ENCODE data around the gene AUTS2.

Gene AUTS2

GRCh38 chr7:69906283-69906995 lies 308.2 kb downstream of the AUTS2 start:
- H3K9ac ChIP-seq (ENCODE audit: low read length in 5 of 5) = no peak overlapping the region
- H3K27ac ChIP-seq (ENCODE audit: low read depth, low read length) = no peak overlapping the region
- peaks cover 0 to 8% (median 0%) of the 10 kb centered on the region in 5 donors for H3K4me1 ChIP-seq (ENCODE audit: control insufficient read depth in 5 of 5, insufficient read depth in 5 of 5, low read length in 5 of 5)
- no peaks in the 10 kb centered on the region for H3K36me3 ChIP-seq (ENCODE audit: control insufficient read depth in 5 of 5, insufficient read depth in 5 of 5, low read length in 5 of 5)
- H3K9me3 ChIP-seq (ENCODE audit: control insufficient read depth in 5 of 5, low read length in 5 of 5) = peaks cover 0 to 4% (median 0%) of the 10 kb centered on the region in 5 donors
- H3K27me3 ChIP-seq (ENCODE audit: control insufficient read depth in 5 of 5, insufficient read depth in 4 of 5, low read length in 5 of 5) = no peaks in the 10 kb centered on the region
- H3K4me3 ChIP-seq (ENCODE audit: low read depth in 1 of 5, low read length in 5 of 5) = no peak overlapping the region

DNA sequence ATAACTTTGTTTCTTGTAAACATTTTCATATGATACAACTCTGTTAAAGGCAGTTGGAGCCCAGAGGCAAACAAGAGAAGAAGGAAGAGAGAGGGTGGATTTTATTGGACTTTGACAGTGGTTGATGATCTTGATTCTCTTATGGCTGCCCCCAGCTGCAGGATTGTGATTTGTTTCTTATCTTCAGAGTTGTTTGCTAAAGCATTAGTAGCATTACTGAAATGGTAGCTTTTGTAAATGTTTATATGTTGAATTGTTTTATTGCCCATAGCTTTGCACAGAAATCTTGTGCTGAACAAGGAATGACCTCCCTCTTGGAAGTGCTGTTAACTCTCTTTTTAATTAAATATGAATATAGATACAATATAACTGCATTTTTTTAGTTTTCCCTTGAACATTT lies 309.4 kb downstream of the AUTS2 start:
- Histone ChIP-seq H3K4me3 (ENCODE audit: low read depth in 1 of 5, low read length in 5 of 5) (no peak overlapping the region), H3K9ac (ENCODE audit: low read length in 5 of 5) (no peak overlapping the region)

DNA sequence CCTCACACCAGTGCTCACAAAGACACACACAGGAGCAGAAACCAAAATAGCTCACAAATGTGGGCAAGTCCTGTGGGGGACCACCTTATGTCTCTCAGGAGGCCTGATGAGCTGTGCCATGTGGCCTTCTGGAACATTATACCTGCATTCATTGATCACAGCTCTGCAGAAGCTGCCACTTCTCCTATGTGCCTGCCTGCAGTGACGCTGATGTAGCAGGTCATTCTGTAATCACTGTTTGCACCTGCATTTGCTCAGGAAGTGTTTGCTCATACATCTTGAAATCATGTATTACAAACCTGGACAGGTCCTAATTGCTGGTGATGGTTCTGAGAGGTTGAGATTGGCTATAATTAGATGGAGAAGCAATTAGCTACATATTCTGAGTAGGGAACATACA lies 310.2 kb downstream of the AUTS2 start:
- Histone ChIP-seq H3K4me3 (ENCODE audit: low read depth in 1 of 5, low read length in 5 of 5) (no peak overlapping the region), H3K9ac (ENCODE audit: low read length in 5 of 5) (no peak overlapping the region), H3K27me3 (ENCODE audit: control insufficient read depth in 5 of 5, insufficient read depth in 4 of 5, low read length in 5 of 5) (no peaks in the 10 kb centered on the region), H3K9me3 (ENCODE audit: control insufficient read depth in 5 of 5, low read length in 5 of 5) (peaks cover 0 to 4% (median 0%) of the 10 kb centered on the region in 5 donors), H3K4me1 (ENCODE audit: control insufficient read depth in 5 of 5, insufficient read depth in 5 of 5, low read length in 5 of 5) (peaks cover 0 to 8% (median 0%) of the 10 kb centered on the region in 5 donors), H3K27ac (ENCODE audit: low read depth, low read length) (no peak overlapping the region), H3K36me3 (ENCODE audit: control insufficient read depth in 5 of 5, insufficient read depth in 5 of 5, low read length in 5 of 5) (no peaks in the 10 kb centered on the region)

More for the DNA sequence above, 309.4 kb downstream of the AUTS2 start:
- peaks cover 0 to 8% (median 0%) of the 10 kb centered on the region in 5 donors for H3K4me1 ChIP-seq (ENCODE audit: control insufficient read depth in 5 of 5, insufficient read depth in 5 of 5, low read length in 5 of 5)
- no peak overlapping the region for H3K27ac ChIP-seq (ENCODE audit: low read depth, low read length)
- no peaks in the 10 kb centered on the region for H3K27me3 ChIP-seq (ENCODE audit: control insufficient read depth in 5 of 5, insufficient read depth in 4 of 5, low read length in 5 of 5)
- no peaks in the 10 kb centered on the region for H3K36me3 ChIP-seq (ENCODE audit: control insufficient read depth in 5 of 5, insufficient read depth in 5 of 5, low read length in 5 of 5)
- H3K9me3 ChIP-seq (ENCODE audit: control insufficient read depth in 5 of 5, low read length in 5 of 5) = peaks cover 0 to 4% (median 0%) of the 10 kb centered on the region in 5 donors

- Histone ChIP-seq H3K4me3 (ENCODE audit: low read depth in 1 of 5, low read length in 5 of 5) (no peak overlapping the region), H3K36me3 (ENCODE audit: control insufficient read depth in 5 of 5, insufficient read depth in 5 of 5, low read length in 5 of 5) (no peaks in the 10 kb centered on the region), H3K9ac (ENCODE audit: low read length in 5 of 5) (no peak overlapping the region), H3K27ac (ENCODE audit: low read depth, low read length) (no peak overlapping the region), H3K4me1 (ENCODE audit: control insufficient read depth in 5 of 5, insufficient read depth in 5 of 5, low read length in 5 of 5) (peaks cover 0 to 8% (median 0%) of the 10 kb centered on the region in 5 donors), H3K9me3 (ENCODE audit: control insufficient read depth in 5 of 5, low read length in 5 of 5) (peaks cover 0 to 4% (median 0%) of the 10 kb centered on the region in 5 donors), H3K27me3 (ENCODE audit: control insufficient read depth in 5 of 5, insufficient read depth in 4 of 5, low read length in 5 of 5) (no peaks in the 10 kb centered on the region)
Measured at GRCh38 chr7:69910150-69910549, 311.9 kb downstream of the AUTS2 start.

DNA sequence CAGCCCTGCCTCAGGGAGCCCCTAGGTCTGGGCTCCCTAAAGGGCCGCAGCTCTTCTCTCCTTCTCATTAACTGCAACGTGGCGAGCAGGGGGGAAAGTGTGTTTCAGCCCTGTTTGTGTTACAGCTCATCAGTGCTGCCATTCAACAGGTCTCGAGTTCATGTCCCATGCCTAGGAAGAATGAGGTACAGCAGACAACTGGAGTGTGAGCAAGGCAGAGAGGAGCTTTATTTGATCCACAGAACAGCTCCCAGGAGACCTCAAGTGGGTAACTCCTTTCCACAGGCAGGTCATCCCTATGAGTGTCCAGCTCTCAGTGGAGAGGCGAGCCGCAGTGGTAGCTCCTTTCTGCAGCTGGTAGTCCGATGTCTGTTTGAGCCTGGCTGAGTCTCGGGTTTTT lies 313.1 kb downstream of the AUTS2 start:
- Histone ChIP-seq H3K27me3 (ENCODE audit: control insufficient read depth in 5 of 5, insufficient read depth in 4 of 5, low read length in 5 of 5) (no peaks in the 10 kb centered on the region), H3K4me3 (ENCODE audit: low read depth in 1 of 5, low read length in 5 of 5) (no peak overlapping the region), H3K9ac (ENCODE audit: low read length in 5 of 5) (no peak overlapping the region), H3K27ac (ENCODE audit: low read depth, low read length) (no peak overlapping the region), H3K9me3 (ENCODE audit: control insufficient read depth in 5 of 5, low read length in 5 of 5) (peaks cover 0 to 4% (median 0%) of the 10 kb centered on the region in 5 donors), H3K4me1 (ENCODE audit: control insufficient read depth in 5 of 5, insufficient read depth in 5 of 5, low read length in 5 of 5) (peaks cover 0 to 8% (median 0%) of the 10 kb centered on the region in 5 donors), H3K36me3 (ENCODE audit: control insufficient read depth in 5 of 5, insufficient read depth in 5 of 5, low read length in 5 of 5) (no peaks in the 10 kb centered on the region)

GRCh38 chr7:69912141-69912540 lies 313.9 kb downstream of the AUTS2 start:
- Histone ChIP-seq H3K4me3 (ENCODE audit: low read depth in 1 of 5, low read length in 5 of 5) (no peak overlapping the region), H3K4me1 (ENCODE audit: control insufficient read depth in 5 of 5, insufficient read depth in 5 of 5, low read length in 5 of 5) (peaks cover 0 to 3% (median 0%) of the 10 kb centered on the region in 5 donors), H3K9ac (ENCODE audit: low read length in 5 of 5) (no peak overlapping the region), H3K27ac (ENCODE audit: low read depth, low read length) (no peak overlapping the region), H3K36me3 (ENCODE audit: control insufficient read depth in 5 of 5, insufficient read depth in 5 of 5, low read length in 5 of 5) (no peaks in the 10 kb centered on the region), H3K27me3 (ENCODE audit: control insufficient read depth in 5 of 5, insufficient read depth in 4 of 5, low read length in 5 of 5) (no peaks in the 10 kb centered on the region), H3K9me3 (ENCODE audit: control insufficient read depth in 5 of 5, low read length in 5 of 5) (peaks cover 0 to 4% (median 0%) of the 10 kb centered on the region in 5 donors)

DNA sequence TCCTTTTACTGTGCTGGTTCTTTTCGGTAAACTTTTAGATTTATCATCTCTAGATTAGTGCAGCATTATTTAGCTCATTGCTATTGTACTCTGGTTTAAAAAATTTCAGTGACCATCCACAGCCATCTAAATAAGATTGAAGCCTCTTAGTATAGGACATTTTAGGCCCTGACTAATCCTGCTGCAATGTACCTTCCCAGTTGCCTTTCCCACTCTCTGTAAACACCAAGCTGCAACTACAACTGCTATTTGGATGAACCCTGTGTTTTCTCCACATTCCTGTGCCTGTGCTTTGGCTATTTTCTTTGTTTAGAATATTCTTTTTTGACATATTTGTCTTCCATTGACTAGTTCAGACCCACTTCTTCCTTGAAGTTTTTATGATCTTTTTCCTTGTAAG lies 314.6 kb downstream of the AUTS2 start:
- Histone ChIP-seq H3K36me3 (ENCODE audit: control insufficient read depth in 5 of 5, insufficient read depth in 5 of 5, low read length in 5 of 5) (no peaks in the 10 kb centered on the region), H3K4me1 (ENCODE audit: control insufficient read depth in 5 of 5, insufficient read depth in 5 of 5, low read length in 5 of 5) (peaks cover 0 to 2% (median 0%) of the 10 kb centered on the region in 5 donors), H3K9ac (ENCODE audit: low read length in 5 of 5) (no peak overlapping the region), H3K9me3 (ENCODE audit: control insufficient read depth in 5 of 5, low read length in 5 of 5) (peaks cover 0 to 4% (median 0%) of the 10 kb centered on the region in 5 donors), H3K27ac (ENCODE audit: low read depth, low read length) (no peak overlapping the region), H3K4me3 (ENCODE audit: low read depth in 1 of 5, low read length in 5 of 5) (no peak overlapping the region), H3K27me3 (ENCODE audit: control insufficient read depth in 5 of 5, insufficient read depth in 4 of 5, low read length in 5 of 5) (no peaks in the 10 kb centered on the region)

DNA sequence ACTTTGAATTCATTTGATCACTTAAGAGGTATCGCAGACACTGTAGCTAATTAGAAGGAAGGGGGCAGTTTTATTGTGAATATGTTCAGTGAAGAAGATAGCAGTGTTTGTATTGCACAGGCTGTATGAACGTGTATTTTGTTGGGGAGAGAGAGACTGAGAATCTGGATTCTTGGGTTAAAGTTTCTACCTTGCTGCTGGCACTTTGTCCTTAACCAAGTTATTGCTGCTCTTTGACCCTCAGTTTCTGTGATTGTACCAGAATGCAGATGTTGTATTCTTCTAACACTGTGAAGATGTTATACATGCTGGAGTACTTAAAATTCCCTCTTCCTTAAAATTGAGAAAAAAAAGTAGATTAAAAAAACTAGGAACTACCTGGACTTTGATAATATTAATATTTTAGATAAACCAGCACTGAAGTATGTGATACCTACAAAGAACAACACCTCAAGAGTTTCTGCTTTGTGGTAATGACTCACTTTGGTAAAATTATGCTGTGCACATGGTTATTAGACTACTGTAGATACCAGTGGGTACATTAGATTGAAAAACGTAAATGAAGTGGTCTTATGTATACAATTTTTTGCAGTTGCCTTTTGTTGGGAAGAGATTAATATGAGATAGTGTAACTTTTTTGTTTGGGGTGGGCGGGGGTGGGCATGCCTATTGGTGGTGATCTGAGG lies 321.3 kb downstream of the AUTS2 start:
- Histone ChIP-seq H3K36me3 (ENCODE audit: control insufficient read depth in 5 of 5, insufficient read depth in 5 of 5, low read length in 5 of 5) (no peaks in the 10 kb centered on the region), H3K27me3 (ENCODE audit: control insufficient read depth in 5 of 5, insufficient read depth in 4 of 5, low read length in 5 of 5) (no peaks in the 10 kb centered on the region), H3K9ac (ENCODE audit: low read length in 5 of 5) (no peak overlapping the region), H3K4me1 (ENCODE audit: control insufficient read depth in 5 of 5, insufficient read depth in 5 of 5, low read length in 5 of 5) (no peaks in the 10 kb centered on the region), H3K4me3 (ENCODE audit: low read depth in 1 of 5, low read length in 5 of 5) (no peak overlapping the region), H3K27ac (ENCODE audit: low read depth, low read length) (no peak overlapping the region), H3K9me3 (ENCODE audit: control insufficient read depth in 5 of 5, low read length in 5 of 5) (no peaks in the 10 kb centered on the region)

GRCh38 chr7:69920797-69921196 lies 322.5 kb downstream of the AUTS2 start:
- H3K4me1 ChIP-seq (ENCODE audit: control insufficient read depth in 5 of 5, insufficient read depth in 5 of 5, low read length in 5 of 5) = no peaks in the 10 kb centered on the region
- H3K27me3 ChIP-seq (ENCODE audit: control insufficient read depth in 5 of 5, insufficient read depth in 4 of 5, low read length in 5 of 5) = no peaks in the 10 kb centered on the region
- H3K9ac ChIP-seq (ENCODE audit: low read length in 5 of 5) = no peak overlapping the region
- H3K27ac ChIP-seq (ENCODE audit: low read depth, low read length) = no peak overlapping the region
- H3K9me3 ChIP-seq (ENCODE audit: control insufficient read depth in 5 of 5, low read length in 5 of 5) = peaks cover 0 to 2% (median 0%) of the 10 kb centered on the region in 5 donors
- H3K4me3 ChIP-seq (ENCODE audit: low read depth in 1 of 5, low read length in 5 of 5) = no peak overlapping the region
- H3K36me3 ChIP-seq (ENCODE audit: control insufficient read depth in 5 of 5, insufficient read depth in 5 of 5, low read length in 5 of 5) = no peaks in the 10 kb centered on the region

DNA sequence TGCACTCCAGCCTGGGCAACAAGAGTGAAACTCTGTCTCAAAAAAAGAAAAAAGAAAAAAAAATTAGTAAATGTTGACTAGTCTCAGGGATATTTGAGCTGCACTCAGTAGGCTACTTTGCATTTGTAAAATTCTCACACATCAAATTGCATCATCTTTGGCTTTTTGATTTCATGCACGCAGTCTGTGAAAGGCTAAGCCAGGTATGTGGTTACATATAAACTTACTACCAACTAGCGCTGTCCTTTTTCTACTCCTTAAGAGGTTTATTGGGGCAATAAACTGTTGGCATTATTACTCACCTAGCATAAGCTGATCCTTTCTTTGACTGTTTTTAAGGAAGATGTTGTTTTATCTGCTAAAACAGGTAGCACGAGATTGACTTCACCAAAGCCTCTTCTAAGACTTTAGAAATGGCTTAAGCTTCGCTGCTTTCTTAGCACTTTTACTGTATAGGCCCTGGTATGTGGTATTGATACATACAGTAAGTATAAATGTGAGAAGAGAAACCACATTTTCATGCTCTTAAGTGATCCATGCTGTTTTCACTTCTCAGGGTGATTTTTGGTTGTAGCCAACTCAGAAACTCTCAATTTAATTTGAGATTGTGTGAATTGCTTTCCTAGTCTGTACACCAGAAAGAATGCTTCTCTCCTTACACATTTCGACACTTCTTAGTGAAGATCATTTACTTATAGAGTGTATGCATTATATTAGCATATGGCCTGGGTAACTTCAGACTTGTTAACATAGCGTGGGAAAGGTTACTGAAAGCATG lies 323.9 kb downstream of the AUTS2 start:
- Histone ChIP-seq H3K4me3 (ENCODE audit: low read depth in 1 of 5, low read length in 5 of 5) (no peak overlapping the region), H3K27me3 (ENCODE audit: control insufficient read depth in 5 of 5, insufficient read depth in 4 of 5, low read length in 5 of 5) (no peaks in the 10 kb centered on the region), H3K27ac (ENCODE audit: low read depth, low read length) (no peak overlapping the region), H3K36me3 (ENCODE audit: control insufficient read depth in 5 of 5, insufficient read depth in 5 of 5, low read length in 5 of 5) (no peaks in the 10 kb centered on the region), H3K4me1 (ENCODE audit: control insufficient read depth in 5 of 5, insufficient read depth in 5 of 5, low read length in 5 of 5) (no peaks in the 10 kb centered on the region), H3K9me3 (ENCODE audit: control insufficient read depth in 5 of 5, low read length in 5 of 5) (peaks cover 0 to 3% (median 0%) of the 10 kb centered on the region in 5 donors), H3K9ac (ENCODE audit: low read length in 5 of 5) (no peak overlapping the region)
